Measurements from ENCODE around the gene MYO10. TPM values are rescaled to one million over a fixed set of nuclear protein-coding genes. Genes with fewer than 3 reads are reported as not detected.

MYO10 gene
- total and polyA plus RNA-seq, 2 donors (not counting 3 experiments of a cell fraction or from before 2014, with no cell fraction given), result 36.0 to 148 TPM

DNA sequence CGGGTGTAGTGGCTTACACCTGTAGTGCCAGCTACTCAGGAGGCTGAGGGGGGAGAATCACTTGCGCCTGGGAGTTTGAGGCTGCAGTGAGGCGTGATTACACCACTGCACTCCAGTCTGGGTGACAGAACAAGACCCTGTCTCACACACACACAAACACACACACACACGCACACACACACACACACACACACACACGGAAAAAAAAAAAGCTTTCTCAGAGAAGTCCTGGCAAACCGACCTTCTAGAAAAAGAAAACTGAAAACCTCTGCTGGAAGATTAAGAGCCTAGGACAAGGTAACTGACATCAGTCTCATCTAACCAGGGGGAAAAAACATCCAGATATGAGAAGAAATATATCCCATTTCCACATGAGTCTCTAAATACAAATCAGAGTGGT lies 178.9 kb downstream of the MYO10 start:
- Histone ChIP-seq H4K20me1 (replicated peaks; ENCODE audit: control insufficient read depth, extremely low read depth, insufficient read depth, low read length) (no peaks in the 10 kb centered on the region), H3K27ac (ENCODE audit: insufficient read depth, low read depth, low read length) (no peak overlapping the region), H3K27me3 (ENCODE audit: control insufficient read depth in 2 of 2, insufficient read depth in 2 of 2, low read length in 2 of 2) (no peaks in the 10 kb centered on the region), H3K9me1 (replicated peaks; ENCODE audit: control insufficient read depth, extremely low read depth, insufficient read depth, low read length) (no peaks in the 10 kb centered on the region), H3K9ac (replicated peaks; ENCODE audit: extremely low read depth, insufficient read depth, low read length) (no peak overlapping the region), H3K4me3 (replicated peaks in 1 of 3; ENCODE audit: insufficient read depth in 1 of 3, low read depth in 1 of 3, low read length in 3 of 3) (no peak overlapping the region), H3K4me2 (ENCODE audit: insufficient read depth, low read length) (no peak overlapping the region), H3K36me3 (ENCODE audit: control insufficient read depth in 2 of 2, extremely low read depth in 1 of 2, insufficient read depth in 2 of 2, low read length in 2 of 2) (peaks cover 33 to 35% of the 10 kb centered on the region in 2 experiments), H3K79me2 (ENCODE audit: control insufficient read depth, insufficient read depth, low read length) (no peaks in the 10 kb centered on the region), H2AFZ (ENCODE audit: low read depth, low read length) (no peak overlapping the region), H3K4me1 (ENCODE audit: control insufficient read depth, extremely low read depth, insufficient read depth, low read length) (no peaks in the 10 kb centered on the region), H3K9me3 (replicated peaks; ENCODE audit: control insufficient read depth, insufficient read depth, low read length) (no peaks in the 10 kb centered on the region)
- TF ChIP-seq GATA2 (IDR thresholded peaks at IDR 0.05; ENCODE audit: insufficient read depth, insufficient read length, low read depth, low read length) (no peak), POLR2AphosphoS5 (IDR thresholded peaks at IDR 0.05; ENCODE audit: insufficient read depth, low read depth, low read length) (no peak), MYC (IDR thresholded peaks at IDR 0.05; ENCODE audit: low read depth, low read length) (no peak), JUN (IDR thresholded peaks at IDR 0.05; ENCODE audit: borderline replicate concordance, insufficient read depth, insufficient read length, low read depth) (no peak), POLR2A (IDR thresholded peaks at IDR 0.05; ENCODE audit: low read depth, low read length) (no peak)
- dilution Hi-C loops (cut with MboI; ENCODE audit: extremely low pct_ligation_motif_present, low sequenced_read_pairs), result no loop called here
- BruUV-seq (replicated peaks), result no TSS peak
- no peak for DNase-seq (ENCODE audit: low read depth, low spot score)
- ChIA-PET POLR2A (no interaction called here), CTCF (interaction anchor here (1.1 to 3.2 kb wide), 4 partner anchors 15 to 446 kb away, joined by 3 to 20 read pairs (median 4); no protein-coding TSS in a partner anchor)
- no peak for FAIRE-seq
- intact Hi-C loops (cut with micrococcal nuclease), result no loop called here

- POLR2A ChIA-PET, result no interaction called here
- H3K4me1 ChIP-seq (ENCODE audit: control insufficient read depth, extremely low read depth, insufficient read depth, low read length), result no peaks in the 10 kb centered on the region
- FAIRE-seq (no peak), DNase-seq (ENCODE audit: low read depth, low spot score) (no peak)
- peaks cover 32 to 33% of the 10 kb centered on the region in 2 experiments for H3K36me3 ChIP-seq (ENCODE audit: control insufficient read depth in 2 of 2, extremely low read depth in 1 of 2, insufficient read depth in 2 of 2, low read length in 2 of 2)
- H3K79me2 ChIP-seq (ENCODE audit: control insufficient read depth, insufficient read depth, low read length), result no peaks in the 10 kb centered on the region
- H3K9me1 ChIP-seq (replicated peaks; ENCODE audit: control insufficient read depth, extremely low read depth, insufficient read depth, low read length), result no peaks in the 10 kb centered on the region
- H2AFZ ChIP-seq (ENCODE audit: low read depth, low read length), result no peak overlapping the region
- dilution Hi-C loops (cut with MboI; ENCODE audit: extremely low pct_ligation_motif_present, low sequenced_read_pairs) (no loop called here), intact Hi-C loops (cut with micrococcal nuclease) (no loop called here)
- H3K9me3 ChIP-seq (replicated peaks; ENCODE audit: control insufficient read depth, insufficient read depth, low read length), result no peaks in the 10 kb centered on the region
- H3K4me2 ChIP-seq (ENCODE audit: insufficient read depth, low read length), result no peak overlapping the region
- no TSS peak for BruUV-seq (replicated peaks)
- H3K4me3 ChIP-seq (replicated peaks in 1 of 3; ENCODE audit: insufficient read depth in 1 of 3, low read depth in 1 of 3, low read length in 3 of 3), result no peak overlapping the region
- TF ChIP-seq FOS (IDR thresholded peaks at IDR 0.05; ENCODE audit: borderline replicate concordance, insufficient read depth, low read length), result no peak
- TF ChIP-seq, protein P1, sequence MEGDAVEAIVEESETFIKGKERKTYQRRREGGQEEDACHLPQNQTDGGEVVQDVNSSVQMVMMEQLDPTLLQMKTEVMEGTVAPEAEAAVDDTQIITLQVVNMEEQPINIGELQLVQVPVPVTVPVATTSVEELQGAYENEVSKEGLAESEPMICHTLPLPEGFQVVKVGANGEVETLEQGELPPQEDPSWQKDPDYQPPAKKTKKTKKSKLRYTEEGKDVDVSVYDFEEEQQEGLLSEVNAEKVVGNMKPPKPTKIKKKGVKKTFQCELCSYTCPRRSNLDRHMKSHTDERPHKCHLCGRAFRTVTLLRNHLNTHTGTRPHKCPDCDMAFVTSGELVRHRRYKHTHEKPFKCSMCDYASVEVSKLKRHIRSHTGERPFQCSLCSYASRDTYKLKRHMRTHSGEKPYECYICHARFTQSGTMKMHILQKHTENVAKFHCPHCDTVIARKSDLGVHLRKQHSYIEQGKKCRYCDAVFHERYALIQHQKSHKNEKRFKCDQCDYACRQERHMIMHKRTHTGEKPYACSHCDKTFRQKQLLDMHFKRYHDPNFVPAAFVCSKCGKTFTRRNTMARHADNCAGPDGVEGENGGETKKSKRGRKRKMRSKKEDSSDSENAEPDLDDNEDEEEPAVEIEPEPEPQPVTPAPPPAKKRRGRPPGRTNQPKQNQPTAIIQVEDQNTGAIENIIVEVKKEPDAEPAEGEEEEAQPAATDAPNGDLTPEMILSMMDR (IDR thresholded peaks at IDR 0.05; ENCODE audit: extremely low read depth in 1 of 2, insufficient read depth in 1 of 2, low read depth in 1 of 2, low read length in 2 of 2), result no peak
- no peak for TF ChIP-seq MAX (IDR thresholded peaks at IDR 0.05; ENCODE audit: insufficient read depth, insufficient read length)
- no peak for TF ChIP-seq POLR2A (IDR thresholded peaks at IDR 0.05; ENCODE audit: low read depth, low read length)
- TF ChIP-seq GATA2 (IDR thresholded peaks at IDR 0.05; ENCODE audit: insufficient read depth, insufficient read length, low read depth, low read length), result no peak
- TF ChIP-seq JUN (IDR thresholded peaks at IDR 0.05; ENCODE audit: borderline replicate concordance, insufficient read depth, insufficient read length, low read depth), result no peak
- TF ChIP-seq EZH2 (IDR thresholded peaks at IDR 0.05; ENCODE audit: borderline replicate concordance, low read depth, low read length, severe bottlenecking), result no peak
- no peak for TF ChIP-seq MYC (IDR thresholded peaks at IDR 0.05; ENCODE audit: low read depth, low read length)
- TF ChIP-seq POLR2AphosphoS5 (IDR thresholded peaks at IDR 0.05; ENCODE audit: insufficient read depth, low read depth, low read length), result no peak
- H3K9ac ChIP-seq (replicated peaks; ENCODE audit: extremely low read depth, insufficient read depth, low read length), result no peak overlapping the region
- no peak overlapping the region for H3K27ac ChIP-seq (ENCODE audit: insufficient read depth, low read depth, low read length)
- H3K27me3 ChIP-seq (ENCODE audit: control insufficient read depth in 2 of 2, insufficient read depth in 2 of 2, low read length in 2 of 2), result no peaks in the 10 kb centered on the region
- H4K20me1 ChIP-seq (replicated peaks; ENCODE audit: control insufficient read depth, extremely low read depth, insufficient read depth, low read length), result no peaks in the 10 kb centered on the region
- CTCF ChIA-PET, result interaction anchor here (1.1 to 3.2 kb wide), 3 partner anchors 15 to 433 kb away, joined by 3 to 20 read pairs (median 4); no protein-coding TSS in a partner anchor
Measured at GRCh38 chr5:16756692-16757091, 179.4 kb downstream of the MYO10 start.
